ENCODE results near the gene NFASC. TPM values are rescaled to one million over a fixed set of nuclear protein-coding genes. Genes with fewer than 3 reads are reported as not detected.

Gene NFASC
- total RNA-seq, 1 experiment from 2014 or later = 7.8 TPM

Other genes with a start within 250 kb of the NFASC start
- gene LRRN2, start 185.1 kb upstream of the NFASC start, total RNA-seq (2014; rRNA removed; shearing (Covaris generic)) = 0.06 and 0.07 TPM in 2 replicates
- not detected in 2 replicates for gene CNTN2, start 172.3 kb downstream of the NFASC start, total RNA-seq (2014; rRNA removed; shearing (Covaris generic))
- 1.2 and 1.8 TPM in 2 replicates for gene TMEM81, start 213.6 kb downstream of the NFASC start, total RNA-seq (2014; rRNA removed; shearing (Covaris generic))